NCI-H2081 (cell line): Measurements from ENCODE around the gene C2orf92.
"Not testable (repeated sequence)": the region's sequence is repeated elsewhere in the genome, so short reads cannot be mapped to it uniquely, and the experiment has no call there.

Experiments
- DNase-seq, 2 experiments: peaks; one replicate each; lab custom pipeline; 2025; lab: John Stamatoyannopoulos, UW

C2orf92 gene

GRCh38 chr2:97669448-97669847 is at the start of gene C2orf92:
C2orf92 (plus strand) TSS chr2:97669713; CDS start chr2:97669789, 76 bp downstream.
- DNase-seq: no peak

GRCh38 chr2:97620492-97620891 is 49.0 kb upstream of the C2orf92 start:
- DNase-seq: not testable (repeated sequence)

- not testable (repeated sequence) for DNase-seq
Measured at GRCh38 chr2:97622976-97623375, 46.5 kb upstream of the C2orf92 start.

- not testable (repeated sequence) for DNase-seq
Measured at GRCh38 chr2:97625354-97626048, 44.0 kb upstream of the C2orf92 start.

GRCh38 chr2:97626049-97626430 is 43.5 kb upstream of the C2orf92 start:
- DNase-seq: not testable (repeated sequence)

GRCh38 chr2:97644023-97644717 is 25.3 kb upstream of the C2orf92 start:
- no peak for DNase-seq

- peak in 1 of 2 experiments; percentile 28 for DNase-seq
Measured at GRCh38 chr2:97645112-97645694, 24.3 kb upstream of the C2orf92 start.

- DNase-seq: peak; percentile 98
Measured at GRCh38 chr2:97645695-97646629, 23.6 kb upstream of the C2orf92 start, which contains the start of gene COX5B. COX5B (plus strand) TSS chr2:97646062; CDS start chr2:97646087, 25 bp downstream.

GRCh38 chr2:97646977-97647376 is 22.5 kb upstream of the C2orf92 start:
- no peak for DNase-seq

GRCh38 chr2:97651114-97651513 is 18.4 kb upstream of the C2orf92 start:
- no peak for DNase-seq

GRCh38 chr2:97653473-97653872 is 16.0 kb upstream of the C2orf92 start:
- DNase-seq: no peak

GRCh38 chr2:97653874-97654273 is 15.6 kb upstream of the C2orf92 start:
- DNase-seq: no peak

GRCh38 chr2:97654309-97654708 is 15.2 kb upstream of the C2orf92 start:
- DNase-seq: no peak

GRCh38 chr2:97654791-97655190 is 14.7 kb upstream of the C2orf92 start:
- DNase-seq: no peak

- no peak for DNase-seq
Measured at GRCh38 chr2:97656129-97656755, 13.3 kb upstream of the C2orf92 start.

- no peak for DNase-seq
Measured at GRCh38 chr2:97656905-97657587, 12.5 kb upstream of the C2orf92 start.

GRCh38 chr2:97657986-97658690 is 11.4 kb upstream of the C2orf92 start:
- no peak for DNase-seq

- DNase-seq: no peak
Measured at GRCh38 chr2:97658691-97659157, 10.8 kb upstream of the C2orf92 start.

GRCh38 chr2:97659256-97660043 is 10.1 kb upstream of the C2orf92 start:
- DNase-seq: no peak
